GM19043 (cell line): ENCODE results near the gene CHCHD6.
"Not testable (repeated sequence)": the region's sequence is repeated elsewhere in the genome, so short reads cannot be mapped to it uniquely, and the experiment has no call there.

Experiments
- ATAC-seq: cut with Tn5 transposase; IDR thresholded peaks from one replicate; pipeline ENCODE4 v1.9.1; 2021; ENCODE audit warnings: low read depth; ENCODE audit not compliant: unreplicated experiment

Gene CHCHD6

DNA sequence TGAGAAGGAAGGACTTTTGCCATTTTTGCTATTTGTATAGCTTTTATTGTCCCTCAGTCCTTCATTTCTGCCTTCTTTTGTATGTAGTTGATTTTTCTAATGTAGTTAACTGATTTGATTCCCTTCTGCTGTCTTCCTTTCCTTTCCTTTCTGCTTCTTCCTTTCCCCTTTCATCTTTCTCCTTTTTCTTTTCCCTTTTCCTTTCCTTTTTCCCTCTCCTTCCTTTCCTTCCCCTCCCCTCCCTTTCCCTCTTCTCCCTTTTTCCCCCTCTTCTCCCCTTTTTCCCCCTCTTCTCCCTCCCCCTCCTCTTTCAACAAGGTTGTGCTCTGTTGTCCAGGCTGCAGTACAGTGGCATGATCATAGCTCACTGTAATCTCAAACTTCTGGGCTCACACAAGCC, 59.0 kb downstream of the CHCHD6 start:
- no peak for ATAC-seq

DNA sequence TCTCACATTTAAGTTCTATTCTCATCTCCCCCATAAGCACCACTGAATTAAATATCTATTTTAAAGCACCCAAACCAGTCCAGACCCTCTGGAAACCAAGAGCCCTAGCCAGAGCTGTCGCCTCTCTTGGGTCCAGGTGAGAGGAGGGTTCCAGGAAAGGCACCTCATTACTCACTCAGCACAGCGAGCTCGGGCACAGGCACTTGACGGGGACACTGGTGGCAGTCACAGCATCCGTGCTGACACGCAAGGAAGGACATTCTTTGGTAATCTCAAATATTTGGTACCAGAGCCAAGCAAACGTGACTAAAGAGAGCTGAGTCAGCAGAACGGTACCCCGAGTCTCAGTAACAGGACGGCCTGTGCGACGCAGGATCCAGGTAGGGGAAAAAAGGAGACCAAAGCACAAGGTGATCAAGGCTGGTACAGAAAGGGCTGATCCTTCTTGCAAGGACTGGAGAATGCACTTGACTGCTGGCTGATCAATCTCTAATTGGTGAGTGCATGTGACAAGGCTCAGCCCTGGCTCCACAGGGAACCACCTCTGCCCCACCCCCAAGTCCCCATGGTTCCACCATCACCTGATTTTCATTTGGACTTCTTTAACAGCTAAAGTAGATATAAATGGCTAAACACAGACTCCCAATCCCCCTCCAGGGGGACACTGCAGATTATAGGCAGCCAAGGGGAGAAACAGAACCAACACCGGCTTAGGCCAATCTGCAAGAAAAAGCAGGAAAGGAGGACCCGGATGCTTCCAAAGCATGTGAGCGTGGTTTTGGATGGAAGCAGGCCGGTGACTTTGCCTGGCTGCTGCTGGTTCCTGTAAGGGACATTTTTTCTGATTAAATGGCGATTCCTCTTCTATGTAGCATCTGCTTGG, 61.4 kb downstream of the CHCHD6 start:
- ATAC-seq, result no peak

- ATAC-seq, result no peak
Observed at GRCh38 chr3:126766653-126767052, 62.6 kb downstream of the CHCHD6 start.

- ATAC-seq, result no peak
Observed at GRCh38 chr3:126768903-126769302, 64.9 kb downstream of the CHCHD6 start.

DNA sequence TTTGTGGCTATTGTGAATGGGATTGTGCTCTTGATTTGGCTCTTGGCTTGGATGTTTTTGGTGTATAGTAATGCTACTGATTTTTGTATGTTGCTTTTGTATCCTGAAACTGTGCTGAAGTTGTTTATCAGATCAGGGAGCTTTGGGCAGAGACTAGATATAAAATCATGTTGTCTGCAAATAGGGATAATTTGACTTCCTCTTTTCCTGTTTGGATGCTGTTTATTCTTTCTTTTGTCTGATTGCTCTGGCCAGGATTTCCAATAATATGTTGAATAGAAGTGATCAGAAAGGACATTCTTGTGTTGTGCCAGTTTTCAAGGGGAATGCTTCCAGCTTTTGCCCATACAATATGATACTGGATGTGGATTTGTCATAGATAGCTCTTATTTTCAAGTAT, 66.1 kb downstream of the CHCHD6 start:
- no peak for ATAC-seq

DNA sequence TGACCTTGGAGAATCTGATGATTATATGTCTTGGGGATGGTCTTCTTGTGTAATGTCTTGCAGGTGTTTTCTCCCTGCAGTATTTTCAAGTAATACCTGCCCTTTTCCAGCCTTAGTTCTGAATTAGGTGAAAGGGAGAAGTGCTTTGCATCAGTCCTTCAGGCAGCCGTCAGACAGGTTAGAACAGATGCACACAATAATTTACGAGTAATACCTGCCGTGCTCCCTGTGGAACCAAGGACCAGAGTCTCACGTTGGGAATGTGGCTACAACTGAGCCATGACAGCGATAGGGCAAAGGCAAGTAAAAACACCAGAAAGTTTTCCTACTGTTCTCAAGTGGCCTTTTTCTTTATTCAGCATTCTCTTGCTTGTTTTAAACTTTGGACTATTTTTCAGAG, 69.1 kb downstream of the CHCHD6 start:
- no peak for ATAC-seq

GRCh38 chr3:126773783-126774182, 69.7 kb downstream of the CHCHD6 start:
- ATAC-seq, result no peak

DNA sequence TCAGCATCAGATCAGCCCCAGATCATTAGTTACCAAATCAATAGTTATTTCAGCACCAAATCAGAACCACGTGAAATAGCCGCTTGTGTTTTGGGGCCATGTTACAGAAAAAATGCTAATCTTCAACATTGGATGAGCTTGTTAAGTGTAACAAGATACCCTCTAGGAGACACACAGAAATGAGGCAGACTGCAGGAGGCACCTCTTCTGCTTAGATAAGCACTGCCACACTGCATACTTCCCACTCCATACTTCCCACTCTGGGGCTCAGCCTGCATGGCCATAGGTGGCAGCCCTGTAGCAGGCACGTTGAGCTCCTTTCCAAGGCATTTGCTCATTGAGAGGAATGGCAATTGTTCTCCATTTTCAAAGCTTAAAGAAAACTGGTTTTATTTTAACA, 73.3 kb downstream of the CHCHD6 start:
- ATAC-seq, result no peak

DNA sequence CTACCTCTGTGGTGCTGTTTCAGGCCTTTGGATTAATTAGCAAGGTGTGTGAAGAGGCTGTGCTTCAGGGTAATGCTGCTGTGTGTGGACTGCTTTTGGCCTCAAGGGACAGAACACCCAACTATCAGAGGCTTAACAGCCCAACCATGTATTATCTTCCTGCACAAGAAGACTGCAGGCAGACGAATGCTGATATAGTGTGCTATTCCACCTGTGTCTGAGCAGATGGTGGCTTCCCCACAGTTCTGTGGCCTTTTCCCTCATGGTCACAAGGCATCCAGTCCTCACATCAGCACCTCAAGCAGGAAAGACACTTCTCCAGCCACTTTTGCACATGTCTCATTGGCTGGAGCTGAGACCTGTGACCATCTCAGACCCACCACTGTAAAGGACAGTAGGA, 76.6 kb downstream of the CHCHD6 start:
- ATAC-seq, result no peak

- ATAC-seq, result no peak
Observed at GRCh38 chr3:126781406-126781805, 77.4 kb downstream of the CHCHD6 start.

- no peak for ATAC-seq
Observed at GRCh38 chr3:126781889-126782491, 78.0 kb downstream of the CHCHD6 start.

DNA sequence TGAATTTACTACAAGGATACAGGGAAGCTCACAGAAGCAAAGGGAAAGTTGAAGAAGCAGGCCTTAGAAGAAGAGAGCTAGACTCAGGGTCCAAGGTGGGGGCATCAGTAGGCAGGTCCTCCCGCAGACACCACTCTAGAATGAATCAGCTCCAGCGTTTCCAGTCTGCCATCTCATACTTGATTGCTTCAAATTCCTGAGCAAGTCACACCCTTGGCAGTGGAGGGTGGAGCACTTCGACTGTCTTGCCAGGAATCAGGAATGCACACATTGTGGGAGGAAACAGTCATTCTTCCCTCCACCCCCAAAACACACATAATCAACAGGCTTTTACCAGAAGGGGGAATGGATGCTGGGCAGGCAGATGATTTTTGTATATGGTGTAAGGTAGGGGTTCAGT, 78.5 kb downstream of the CHCHD6 start:
- no peak for ATAC-seq

- ATAC-seq, result no peak
Observed at GRCh38 chr3:126784254-126784653, 80.2 kb downstream of the CHCHD6 start.

DNA sequence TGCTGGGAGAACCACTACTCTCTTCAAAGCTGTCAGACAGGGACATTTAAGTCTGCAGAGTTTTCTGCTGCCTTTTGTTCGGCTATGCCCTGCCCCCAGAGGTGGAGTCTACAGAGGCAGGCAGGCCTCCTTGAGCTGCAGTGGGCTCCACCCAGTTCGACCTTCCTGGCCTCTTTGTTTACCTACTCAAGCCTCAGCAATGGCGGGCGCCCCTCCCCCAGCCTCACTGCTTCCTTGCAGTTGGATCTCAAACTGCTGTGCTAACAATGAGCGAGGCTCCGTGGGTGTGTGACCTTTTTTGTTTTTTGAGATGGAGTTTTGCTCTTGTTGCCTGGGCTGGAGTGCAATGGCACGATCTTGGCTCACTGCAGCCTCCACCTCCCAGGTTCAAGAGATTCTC, 87.3 kb downstream of the CHCHD6 start:
- not testable (repeated sequence) for ATAC-seq

GRCh38 chr3:126792998-126793397, 89.0 kb downstream of the CHCHD6 start:
- ATAC-seq, result no peak

DNA sequence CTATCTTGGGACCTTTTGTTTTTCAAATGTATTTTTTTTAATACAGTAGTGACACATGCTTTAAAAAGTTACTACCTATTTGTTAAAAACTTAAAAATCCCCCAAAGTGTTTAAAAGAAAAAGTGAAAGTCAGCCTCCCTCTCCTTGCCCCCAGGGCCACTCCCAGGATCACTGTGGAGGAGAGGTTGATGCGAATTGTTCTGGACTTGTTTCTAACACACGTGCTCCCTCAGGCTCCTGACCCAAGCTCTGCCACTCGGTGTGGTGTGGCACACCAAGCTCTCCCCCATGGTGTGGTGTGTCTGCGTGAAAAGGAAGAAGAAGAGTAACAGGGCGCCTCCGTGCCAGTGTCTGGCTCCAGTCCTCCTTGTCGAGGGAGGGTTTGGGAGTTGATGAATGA, 93.5 kb downstream of the CHCHD6 start:
- ATAC-seq, result no peak

DNA sequence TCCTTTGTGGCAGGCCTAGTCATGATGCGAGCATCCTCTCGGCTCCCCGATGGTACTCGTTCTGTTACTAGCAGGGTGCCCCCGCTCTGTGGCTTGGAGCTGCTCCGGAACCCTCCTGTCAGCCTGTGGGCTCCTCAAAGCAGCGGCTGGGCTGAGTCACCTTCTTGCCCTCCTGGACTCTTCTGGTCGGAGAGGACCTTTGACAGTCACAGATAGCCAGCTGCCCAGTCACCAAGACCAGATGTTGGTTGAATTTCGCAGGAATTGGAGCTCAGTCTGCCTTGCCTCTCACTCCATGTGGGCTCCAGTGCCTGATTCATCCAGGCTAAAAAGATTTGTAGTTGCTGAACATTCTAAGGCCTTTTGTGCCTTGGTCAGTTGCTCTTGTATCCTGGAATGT, 94.5 kb downstream of the CHCHD6 start:
- no peak for ATAC-seq

DNA sequence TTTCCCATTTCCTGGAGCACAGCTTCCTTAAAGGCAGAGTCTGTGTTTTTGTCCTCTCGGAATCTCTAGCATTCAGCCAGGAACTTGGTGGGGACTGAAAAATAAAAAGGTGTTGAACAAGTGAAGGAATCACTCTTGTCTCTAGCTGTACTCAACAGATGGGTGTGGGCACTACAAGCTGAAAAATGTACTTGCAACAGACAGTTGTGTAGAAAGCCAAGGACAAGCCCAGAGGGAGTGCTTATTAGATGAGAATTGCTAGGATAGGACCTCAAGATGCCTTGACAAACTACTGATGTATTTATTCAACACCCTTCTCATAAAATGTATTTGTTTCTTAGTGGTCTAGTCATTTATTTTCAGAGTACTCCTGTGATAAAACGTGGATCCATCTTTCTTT, 95.1 kb downstream of the CHCHD6 start:
- ATAC-seq, result no peak

GRCh38 chr3:126801312-126801711, 97.3 kb downstream of the CHCHD6 start:
- not testable (repeated sequence) for ATAC-seq

DNA sequence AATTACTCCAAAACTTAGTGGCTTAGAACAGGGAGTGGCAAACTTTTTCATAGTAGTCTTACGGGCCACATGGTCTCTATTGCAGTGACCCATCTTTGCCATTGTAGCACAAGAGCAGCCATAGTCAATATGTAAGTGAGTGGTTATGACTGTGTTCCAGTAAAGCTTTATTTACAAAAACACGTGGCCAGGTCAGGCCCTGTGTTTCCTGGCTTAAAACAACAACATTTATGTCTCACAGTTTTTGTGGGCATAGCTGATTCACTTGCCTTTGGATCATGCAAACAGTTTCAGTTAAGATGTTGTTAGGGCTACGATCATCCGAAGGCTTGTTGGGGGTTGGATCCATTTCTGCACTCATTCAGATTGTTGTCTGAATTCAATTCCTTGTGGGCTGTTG, 103.8 kb downstream of the CHCHD6 start:
- ATAC-seq, result no peak

DNA sequence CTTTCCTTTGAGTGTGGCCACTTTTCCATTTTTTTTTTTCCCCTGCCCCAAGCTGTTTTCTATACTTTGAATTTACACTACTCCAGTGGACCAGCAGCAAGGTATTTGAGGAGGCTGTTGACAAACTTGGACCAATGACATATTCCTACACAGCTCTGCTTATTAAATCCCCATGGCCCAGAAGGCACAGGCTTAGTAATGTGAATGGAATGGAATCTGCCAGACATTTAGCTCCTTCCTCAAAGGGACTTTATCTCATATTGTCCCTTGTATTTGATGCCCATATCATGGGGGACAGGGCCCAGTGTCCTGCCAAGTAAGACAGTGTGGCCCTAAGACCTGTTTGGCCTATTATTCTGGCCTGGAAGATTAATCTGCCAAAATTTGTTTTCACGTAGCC, 107.5 kb downstream of the CHCHD6 start:
- no peak for ATAC-seq

DNA sequence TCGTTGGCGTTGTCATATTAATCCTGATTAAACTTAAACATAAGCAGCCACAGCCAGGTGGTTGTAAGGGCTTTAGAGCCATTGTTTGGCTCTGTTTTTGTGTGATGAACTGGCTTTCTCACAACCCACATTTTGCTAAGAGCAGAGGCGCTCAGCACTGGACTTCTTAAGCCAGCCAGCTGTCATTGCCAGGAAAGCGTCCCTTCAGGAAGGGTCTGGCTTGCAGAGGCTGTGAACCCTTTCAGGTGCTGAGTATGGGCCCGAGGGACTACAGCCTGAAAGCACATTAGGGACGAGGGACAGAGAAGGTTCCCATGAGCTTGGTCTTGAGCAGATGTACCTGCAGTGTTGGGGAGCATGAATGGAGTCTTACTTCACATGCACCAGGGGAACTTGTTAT, 112.3 kb downstream of the CHCHD6 start:
- no peak for ATAC-seq
